Measurements from ENCODE around the gene TBX10. TPM values are rescaled to one million over a fixed set of nuclear protein-coding genes. Genes with fewer than 3 reads are reported as not detected.
A peak's percentile ranks its signal among the peaks of the same experiment; 100 is the strongest.

Gene TBX10
- total and polyA plus RNA-seq, 2 experiments from 2014 or later = not detected

DNA sequence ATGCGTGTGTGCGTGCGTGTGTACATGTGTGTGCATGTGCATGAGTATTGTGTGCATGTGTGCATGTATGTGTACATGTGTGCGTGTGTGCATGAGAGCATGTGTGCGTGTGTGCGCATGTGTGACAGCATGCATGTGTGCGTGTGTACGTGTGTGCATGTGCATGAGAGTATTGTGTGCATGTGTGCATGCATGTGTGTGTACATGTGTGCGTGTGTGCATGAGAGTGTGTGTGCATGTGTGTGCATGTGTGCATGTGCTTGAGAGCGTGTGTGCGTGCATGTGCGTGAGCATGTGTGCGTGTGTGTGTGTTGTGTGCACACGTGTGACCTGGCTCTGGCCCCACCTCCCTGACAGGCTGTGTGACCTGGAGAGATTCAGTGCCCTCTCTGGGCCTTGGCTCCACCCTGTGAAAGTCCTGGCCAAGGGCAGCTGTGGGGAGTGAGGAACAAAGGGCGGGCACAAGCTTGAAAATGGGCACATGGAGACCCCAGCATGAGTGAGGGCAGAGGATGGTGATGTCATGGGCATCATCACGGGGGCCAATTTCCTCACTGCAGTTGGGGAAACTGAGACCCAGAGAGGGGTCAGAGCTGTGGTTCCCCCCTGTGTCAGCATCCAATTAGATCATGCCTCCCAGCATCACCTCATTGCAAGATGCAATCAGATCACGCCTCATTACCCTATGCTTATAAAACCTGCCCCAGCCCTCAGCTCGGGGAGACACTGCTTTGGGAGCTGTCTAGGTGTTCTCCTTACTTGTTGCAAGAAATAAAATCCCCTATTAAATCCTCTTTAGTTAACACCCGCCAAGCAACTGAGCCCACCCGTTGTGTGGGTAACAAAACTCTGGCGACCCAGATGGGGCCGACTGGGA lies 10.3 kb upstream of the TBX10 start:
- H4K20me1 ChIP-seq (ENCODE audit: insufficient read depth) = no peaks in the 10 kb centered on the region
- H3K4me3 ChIP-seq = no peak overlapping the region
- no peaks in the 10 kb centered on the region for H3K79me2 ChIP-seq (ENCODE audit: insufficient read depth)
- in situ Hi-C loops (cut with MboI) = no loop called here
- 73 to 74% methylated on average over 22 of the region's 22 CpGs for WGBS, 2 experiments (ENCODE audit: low coverage in 1 of 2, low lambda C conversion rate in 2 of 2, missing lambda C conversion rate in 2 of 2)
- no peaks in the 10 kb centered on the region for H3F3A ChIP-seq (ENCODE audit: insufficient read depth)
- no peak overlapping the region for H3K9ac ChIP-seq
- TF ChIP-seq EZH2 (IDR thresholded peaks at IDR 0.05; ENCODE audit: insufficient read depth, poor library complexity, severe bottlenecking) (no peak), EZH2phosphoT487 (IDR thresholded peaks at IDR 0.05; ENCODE audit: insufficient read depth, low read depth) (no peak)
- H2AFZ ChIP-seq = no peak overlapping the region
- H3K4me2 ChIP-seq (ENCODE audit: unreplicated experiment) = no peak overlapping the region
- no peaks in the 10 kb centered on the region for H3K9me2 ChIP-seq (ENCODE audit: insufficient read depth)
- no peak for DNase-seq
- no peaks in the 10 kb centered on the region for H3K9me3 ChIP-seq (ENCODE audit: low read depth)
- no peaks in the 10 kb centered on the region for H3K4me1 ChIP-seq (ENCODE audit: insufficient read depth)
- peaks cover 4% of the 10 kb centered on the region for H3K27me3 ChIP-seq (replicated peaks; ENCODE audit: insufficient read depth)
- no peaks in the 10 kb centered on the region for H3K36me3 ChIP-seq (ENCODE audit: low read depth)
- no peak overlapping the region for H3K27ac ChIP-seq

DNA sequence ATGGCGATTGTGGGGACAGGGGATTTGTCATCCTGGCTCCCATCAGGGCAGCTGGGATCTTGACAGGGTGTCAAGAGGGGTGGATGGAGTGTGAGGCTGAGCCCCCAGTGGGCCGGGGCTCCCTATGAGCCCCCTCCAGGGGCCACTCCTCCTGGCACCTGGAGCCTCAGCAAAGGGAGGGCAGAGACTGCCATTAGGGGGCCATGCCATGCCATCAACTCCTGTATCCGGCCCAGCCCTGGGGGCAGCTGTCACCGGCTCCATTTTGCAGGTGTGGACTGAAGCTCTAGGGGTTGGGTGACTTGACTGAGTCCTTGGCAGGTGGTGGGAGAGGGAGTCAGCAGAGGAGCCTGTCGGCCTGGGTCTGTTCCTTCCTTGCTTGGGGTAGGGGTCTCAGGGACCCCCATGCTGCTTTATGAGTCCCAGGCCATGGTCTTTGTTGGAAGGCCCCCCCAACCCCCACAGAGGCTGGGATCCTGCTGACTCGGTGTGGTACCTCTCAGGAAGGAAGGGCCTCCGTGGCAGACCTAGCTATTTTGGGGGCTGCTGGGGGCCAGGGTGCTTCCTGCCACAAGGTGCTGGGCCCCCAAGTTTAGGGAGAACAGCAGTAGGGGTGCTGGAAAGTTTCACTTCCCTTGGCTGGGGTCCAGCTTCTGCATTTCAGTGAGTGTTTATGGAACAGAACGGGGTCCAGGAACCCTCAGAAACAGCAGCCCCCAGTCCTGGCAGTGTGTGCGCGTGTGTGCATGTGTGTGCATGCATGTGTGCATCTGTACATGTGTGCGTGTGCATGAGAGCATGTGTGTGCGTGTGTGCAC lies 9.4 kb upstream of the TBX10 start:
- no peak for DNase-seq
- Histone ChIP-seq H3K27me3 (replicated peaks; ENCODE audit: insufficient read depth) (no peaks in the 10 kb centered on the region; the same call in 1 of the 2 replicates), H2AFZ (no peak overlapping the region), H4K20me1 (ENCODE audit: insufficient read depth) (no peaks in the 10 kb centered on the region), H3K36me3 (ENCODE audit: low read depth) (no peaks in the 10 kb centered on the region), H3K9ac (no peak overlapping the region), H3K4me2 (ENCODE audit: unreplicated experiment) (no peak overlapping the region), H3K9me2 (ENCODE audit: insufficient read depth) (no peaks in the 10 kb centered on the region), H3K9me3 (ENCODE audit: low read depth) (no peaks in the 10 kb centered on the region), H3F3A (ENCODE audit: insufficient read depth) (no peaks in the 10 kb centered on the region), H3K4me3 (no peak overlapping the region), H3K4me1 (ENCODE audit: insufficient read depth) (no peaks in the 10 kb centered on the region), H3K79me2 (ENCODE audit: insufficient read depth) (no peaks in the 10 kb centered on the region), H3K27ac (no peak overlapping the region)
- no peak for TF ChIP-seq EZH2phosphoT487 (IDR thresholded peaks at IDR 0.05; ENCODE audit: insufficient read depth, low read depth)
- TF ChIP-seq EZH2 (IDR thresholded peaks at IDR 0.05; ENCODE audit: insufficient read depth, poor library complexity, severe bottlenecking) = no peak
- WGBS, 2 experiments (ENCODE audit: low coverage in 1 of 2, low lambda C conversion rate in 2 of 2, missing lambda C conversion rate in 2 of 2) = 64 to 68% methylated on average over 12 of the region's 12 CpGs
- in situ Hi-C loops (cut with MboI) = no loop called here

DNA sequence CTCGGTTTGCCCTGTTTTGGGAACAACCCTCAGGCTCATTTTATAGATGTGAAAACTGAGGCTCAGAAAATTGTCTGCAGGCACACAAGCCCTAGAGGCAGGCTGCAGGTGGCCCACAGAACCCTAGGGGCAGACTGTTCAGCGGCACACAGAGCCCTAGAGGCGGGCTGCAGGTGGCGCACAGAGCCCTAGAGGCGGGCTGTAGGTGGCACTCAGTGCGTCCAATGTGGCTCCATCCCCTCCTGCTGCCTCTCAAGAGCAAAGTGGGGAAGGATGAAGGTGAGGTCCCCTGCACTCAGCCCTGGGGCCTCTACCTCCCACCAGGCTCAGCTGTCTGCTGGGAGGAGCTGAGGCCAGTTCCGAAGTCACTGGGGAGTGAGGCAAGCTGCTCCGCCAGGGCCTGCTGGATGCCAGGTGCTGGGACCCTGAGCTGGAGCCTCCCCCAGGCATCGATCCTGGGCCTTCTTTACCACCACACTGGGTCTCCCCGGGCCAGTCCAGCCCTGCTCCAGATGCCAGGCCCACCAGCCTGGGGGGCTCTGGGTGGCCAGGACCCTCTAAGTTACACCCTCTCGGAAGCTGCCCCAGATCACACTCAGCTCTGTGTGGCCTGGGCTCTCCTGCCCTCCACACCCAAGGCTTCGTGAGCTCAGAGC lies 8.7 kb upstream of the TBX10 start:
- H2AFZ ChIP-seq = no peak overlapping the region
- in situ Hi-C loops (cut with MboI) = no loop called here
- no peak overlapping the region for H3K4me2 ChIP-seq (ENCODE audit: unreplicated experiment)
- H3K4me3 ChIP-seq = no peak overlapping the region
- H3K27me3 ChIP-seq (replicated peaks; ENCODE audit: insufficient read depth) = no peaks in the 10 kb centered on the region
- peak; percentile 22 for DNase-seq
- H3K9me2 ChIP-seq (ENCODE audit: insufficient read depth) = no peaks in the 10 kb centered on the region
- TF ChIP-seq EZH2 (IDR thresholded peaks at IDR 0.05; ENCODE audit: insufficient read depth, poor library complexity, severe bottlenecking) (no peak), EZH2phosphoT487 (IDR thresholded peaks at IDR 0.05; ENCODE audit: insufficient read depth, low read depth) (no peak)
- no peak overlapping the region for H3K27ac ChIP-seq
- H3F3A ChIP-seq (ENCODE audit: insufficient read depth) = no peaks in the 10 kb centered on the region
- no peaks in the 10 kb centered on the region for H3K9me3 ChIP-seq (ENCODE audit: low read depth)
- H3K36me3 ChIP-seq (ENCODE audit: low read depth) = no peaks in the 10 kb centered on the region
- H3K4me1 ChIP-seq (ENCODE audit: insufficient read depth) = no peaks in the 10 kb centered on the region
- no peak overlapping the region for H3K9ac ChIP-seq
- H4K20me1 ChIP-seq (ENCODE audit: insufficient read depth) = no peaks in the 10 kb centered on the region
- no peaks in the 10 kb centered on the region for H3K79me2 ChIP-seq (ENCODE audit: insufficient read depth)
- WGBS, 2 experiments (ENCODE audit: low coverage in 1 of 2, low lambda C conversion rate in 2 of 2, missing lambda C conversion rate in 2 of 2) = 30 to 38% methylated on average over 10 to 12 of the region's 12 CpGs

DNA sequence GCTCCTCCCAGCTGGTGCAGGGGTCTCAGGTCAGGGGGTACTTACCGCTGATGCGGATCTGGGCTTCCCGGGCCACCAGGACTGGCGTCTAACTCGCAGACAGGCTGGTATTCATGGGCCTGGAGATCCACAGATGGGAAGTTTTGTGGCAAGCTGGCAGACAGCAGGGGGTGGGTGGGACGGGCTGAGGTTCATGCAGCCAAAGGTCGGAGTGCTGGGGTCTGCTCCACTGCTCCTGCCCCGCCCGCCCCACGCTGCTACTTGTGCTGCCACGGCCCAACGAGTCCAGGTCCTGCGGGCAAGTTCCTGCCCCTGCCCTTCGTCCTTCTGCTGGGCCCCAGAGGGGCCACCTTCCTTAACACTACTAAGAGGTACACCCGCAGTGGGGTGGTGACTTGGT lies 7.9 kb upstream of the TBX10 start:
- Histone ChIP-seq H4K20me1 (ENCODE audit: insufficient read depth) (no peaks in the 10 kb centered on the region), H3K4me3 (no peak overlapping the region), H3K9me2 (ENCODE audit: insufficient read depth) (no peaks in the 10 kb centered on the region), H2AFZ (no peak overlapping the region), H3K4me1 (ENCODE audit: insufficient read depth) (no peaks in the 10 kb centered on the region), H3K79me2 (ENCODE audit: insufficient read depth) (no peaks in the 10 kb centered on the region), H3F3A (ENCODE audit: insufficient read depth) (no peaks in the 10 kb centered on the region), H3K36me3 (ENCODE audit: low read depth) (no peaks in the 10 kb centered on the region), H3K27me3 (replicated peaks; ENCODE audit: insufficient read depth) (no peaks in the 10 kb centered on the region), H3K9me3 (ENCODE audit: low read depth) (no peaks in the 10 kb centered on the region), H3K4me2 (ENCODE audit: unreplicated experiment) (no peak overlapping the region), H3K9ac (no peak overlapping the region), H3K27ac (no peak overlapping the region)
- WGBS, 2 experiments (ENCODE audit: low coverage in 1 of 2, low lambda C conversion rate in 2 of 2, missing lambda C conversion rate in 2 of 2) = 47 to 50% methylated on average over 10 to 15 of the region's 15 CpGs
- TF ChIP-seq EZH2phosphoT487 (IDR thresholded peaks at IDR 0.05; ENCODE audit: insufficient read depth, low read depth) = no peak
- no peak for TF ChIP-seq EZH2 (IDR thresholded peaks at IDR 0.05; ENCODE audit: insufficient read depth, poor library complexity, severe bottlenecking)
- DNase-seq = no peak
- in situ Hi-C loops (cut with MboI) = no loop called here
